ENCODE data around the gene RPGRIP1L.

Gene RPGRIP1L

DNA sequence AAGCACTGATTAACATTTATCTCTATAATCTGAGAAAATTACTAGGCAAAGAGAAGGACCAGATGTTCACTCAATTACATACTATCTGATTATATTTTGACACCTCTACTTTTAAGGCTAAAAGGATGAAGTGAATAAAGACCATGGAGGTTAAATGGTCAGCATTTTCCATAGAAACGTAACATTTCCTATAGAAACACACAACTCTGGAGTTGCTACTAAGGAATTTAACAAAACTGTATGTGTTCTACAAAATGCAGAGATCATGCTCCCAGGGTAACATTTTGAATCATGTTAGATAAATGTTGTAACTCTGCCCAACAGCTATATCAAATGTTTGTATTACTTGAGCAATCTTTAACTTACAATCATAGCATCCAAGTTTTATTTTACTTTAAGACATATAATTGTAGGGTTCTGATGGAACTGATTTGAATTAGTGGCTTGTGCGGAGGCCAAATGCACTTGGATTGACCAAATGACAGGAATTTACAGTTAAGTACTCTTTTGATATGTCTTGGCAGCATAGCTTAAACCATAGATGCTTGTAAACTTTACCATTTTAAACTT, 97.7 kb downstream of the RPGRIP1L start:
- Mint-ChIP-seq H3K27me3 (no peaks in the 10 kb centered on the region), H3K4me3 (no peak overlapping the region), H3K4me1 (no peaks in the 10 kb centered on the region), H3K9me3 (no peaks in the 10 kb centered on the region), H3K27ac (no peak overlapping the region)
- DNase-seq (no peak), ATAC-seq (no peak)

DNA sequence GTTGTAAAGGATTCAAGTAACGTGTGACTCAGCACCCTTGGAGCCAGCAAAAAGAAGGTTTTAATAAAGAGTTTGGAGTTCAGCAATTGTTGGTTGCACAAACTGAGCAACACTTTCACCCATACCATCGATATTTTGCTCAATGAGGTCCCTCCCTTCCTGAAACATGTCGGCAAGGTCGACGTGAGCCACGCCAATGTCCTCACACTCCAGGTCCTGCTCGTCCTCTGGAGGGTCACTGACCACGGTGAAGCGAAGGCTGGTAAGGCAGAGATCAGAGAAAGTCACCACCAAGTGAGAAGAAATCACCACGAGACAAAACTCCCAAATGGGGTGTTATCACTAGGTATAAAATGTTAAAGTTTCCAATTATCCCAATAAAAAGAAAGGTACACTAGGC, 98.3 kb downstream of the RPGRIP1L start:
- Mint-ChIP-seq H3K4me3 (no peak overlapping the region), H3K27me3 (no peaks in the 10 kb centered on the region), H3K27ac (no peak overlapping the region), H3K4me1 (no peaks in the 10 kb centered on the region), H3K9me3 (no peaks in the 10 kb centered on the region)
- no peak for DNase-seq
- ATAC-seq: no peak

- DNase-seq (no peak), ATAC-seq (no peak)
- H3K4me3 Mint-ChIP-seq: no peak overlapping the region
- no peaks in the 10 kb centered on the region for H3K9me3 Mint-ChIP-seq
- H3K4me1 Mint-ChIP-seq: no peaks in the 10 kb centered on the region
- no peak overlapping the region for H3K27ac Mint-ChIP-seq
- no peaks in the 10 kb centered on the region for H3K27me3 Mint-ChIP-seq
These were observed 101.7 kb downstream of the RPGRIP1L start for GRCh38 chr16:53601961-53602360.

GRCh38 chr16:53600616-53601015, 103.0 kb downstream of the RPGRIP1L start:
- H3K4me3 Mint-ChIP-seq: no peak overlapping the region
- ATAC-seq: no peak
- H3K9me3 Mint-ChIP-seq: peaks cover 0 to 13% of the 10 kb centered on the region in 2 donors
- no peak overlapping the region for H3K27ac Mint-ChIP-seq
- no peak for DNase-seq
- H3K4me1 Mint-ChIP-seq: no peaks in the 10 kb centered on the region
- no peaks in the 10 kb centered on the region for H3K27me3 Mint-ChIP-seq

- Mint-ChIP-seq H3K9me3 (peaks cover 4 to 18% of the 10 kb centered on the region in 2 donors), H3K4me3 (no peak overlapping the region), H3K27me3 (no peaks in the 10 kb centered on the region), H3K4me1 (no peaks in the 10 kb centered on the region), H3K27ac (no peak overlapping the region)
- no peak for ATAC-seq
- no peak for DNase-seq
These were observed 103.5 kb downstream of the RPGRIP1L start for GRCh38 chr16:53600126-53600525.

DNA sequence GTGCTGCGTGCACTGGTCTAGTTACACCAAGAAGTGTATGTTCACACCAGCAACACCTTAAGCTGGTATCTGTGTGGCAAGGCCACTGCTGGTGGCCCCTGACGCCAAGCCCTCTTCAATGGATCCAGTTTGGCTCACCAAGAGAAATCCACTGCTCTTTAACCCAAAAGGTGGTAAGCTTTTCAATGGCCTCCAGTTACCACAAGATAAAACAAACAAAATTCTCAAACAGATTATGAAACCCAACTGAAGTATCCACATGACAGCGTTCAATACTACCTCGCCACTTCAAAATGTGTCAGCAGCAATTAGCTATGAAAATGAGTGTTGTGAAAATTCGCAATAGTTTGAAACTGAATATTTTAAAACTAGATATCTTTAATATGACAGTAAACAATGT, 104.1 kb downstream of the RPGRIP1L start:
- Mint-ChIP-seq H3K4me1 (no peaks in the 10 kb centered on the region), H3K9me3 (peaks cover 10 to 23% of the 10 kb centered on the region in 2 donors), H3K4me3 (no peak overlapping the region), H3K27ac (no peak overlapping the region), H3K27me3 (no peaks in the 10 kb centered on the region)
- DNase-seq (no peak), ATAC-seq (no peak)

DNA sequence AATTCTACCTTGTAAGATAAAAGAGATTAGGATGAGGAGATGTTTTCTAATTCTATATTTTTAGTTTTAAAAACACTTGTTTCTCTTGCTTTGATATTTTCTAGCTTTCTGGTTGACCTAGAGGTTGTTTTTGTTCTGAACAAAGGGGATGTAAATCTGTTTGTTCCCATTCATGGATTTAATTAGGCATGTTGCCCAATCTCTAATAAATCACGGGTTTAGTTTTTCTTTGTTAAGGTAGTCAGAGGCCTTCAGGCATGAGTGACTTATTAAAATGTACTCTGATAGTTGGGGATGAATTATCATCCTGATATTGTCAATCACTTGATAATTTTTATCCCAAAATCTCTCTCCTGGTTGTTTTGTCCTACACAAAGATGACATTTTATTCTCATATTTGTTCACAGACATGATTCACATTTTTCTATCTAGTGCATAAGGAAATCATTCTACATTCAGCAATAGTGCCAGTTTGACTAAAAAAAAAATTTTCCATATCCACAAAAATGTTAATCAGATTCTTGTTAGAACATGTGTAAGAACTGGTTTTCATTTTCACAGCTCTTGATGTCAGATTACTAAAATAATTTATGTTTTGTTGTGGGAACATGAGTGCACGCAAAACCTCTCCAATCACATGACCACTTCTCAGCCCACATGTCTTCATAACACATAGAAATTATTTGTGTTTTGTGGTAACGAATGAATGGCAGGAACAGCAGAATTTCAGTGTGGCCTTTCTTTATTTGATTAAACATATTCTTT, 105.0 kb downstream of the RPGRIP1L start:
- peak overlapping the region in 1 of 2 donors; percentile 20 for H3K27ac Mint-ChIP-seq
- DNase-seq (no peak), ATAC-seq (no peak)
- no peaks in the 10 kb centered on the region for H3K4me1 Mint-ChIP-seq
- no peaks in the 10 kb centered on the region for H3K27me3 Mint-ChIP-seq
- no peak overlapping the region for H3K4me3 Mint-ChIP-seq
- H3K9me3 Mint-ChIP-seq: peaks cover 12 to 29% of the 10 kb centered on the region in 2 donors

DNA sequence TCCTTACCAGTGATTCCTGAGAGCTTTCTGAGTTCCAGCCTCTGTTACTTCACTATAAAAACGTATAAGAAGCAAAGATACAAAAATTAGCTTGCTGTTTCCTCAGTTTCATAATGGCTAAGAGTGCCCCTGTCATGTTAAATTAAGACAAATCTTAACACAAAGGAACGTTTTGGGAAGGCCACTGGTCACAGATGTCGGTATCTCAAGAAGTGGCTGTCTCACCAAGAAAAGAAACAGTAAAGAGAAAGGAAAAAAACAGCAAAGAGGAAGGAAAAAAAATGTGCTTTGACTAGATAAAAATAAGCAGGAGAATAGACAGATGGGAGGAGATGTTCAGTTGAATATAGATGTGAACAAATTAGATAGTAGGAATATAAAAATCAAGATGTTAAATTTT, 105.9 kb downstream of the RPGRIP1L start:
- ATAC-seq: no peak
- H3K4me3 Mint-ChIP-seq: no peak overlapping the region
- H3K27me3 Mint-ChIP-seq: no peaks in the 10 kb centered on the region

GRCh38 chr16:53588081-53588648, 115.5 kb downstream of the RPGRIP1L start:
- H3K4me1 Mint-ChIP-seq: no peaks in the 10 kb centered on the region
- H3K4me3 Mint-ChIP-seq: no peak overlapping the region
- H3K27ac Mint-ChIP-seq: no peak overlapping the region
- ATAC-seq: no peak
- H3K27me3 Mint-ChIP-seq: no peaks in the 10 kb centered on the region
- H3K9me3 Mint-ChIP-seq: peaks cover 0 to 10% of the 10 kb centered on the region in 2 donors
- DNase-seq: no peak

More for the DNA sequence above, 105.9 kb downstream of the RPGRIP1L start:
- no peak for DNase-seq
- Mint-ChIP-seq H3K9me3 (peaks cover 12 to 29% of the 10 kb centered on the region in 2 donors), H3K4me1 (no peaks in the 10 kb centered on the region), H3K27ac (no peak overlapping the region)

DNA sequence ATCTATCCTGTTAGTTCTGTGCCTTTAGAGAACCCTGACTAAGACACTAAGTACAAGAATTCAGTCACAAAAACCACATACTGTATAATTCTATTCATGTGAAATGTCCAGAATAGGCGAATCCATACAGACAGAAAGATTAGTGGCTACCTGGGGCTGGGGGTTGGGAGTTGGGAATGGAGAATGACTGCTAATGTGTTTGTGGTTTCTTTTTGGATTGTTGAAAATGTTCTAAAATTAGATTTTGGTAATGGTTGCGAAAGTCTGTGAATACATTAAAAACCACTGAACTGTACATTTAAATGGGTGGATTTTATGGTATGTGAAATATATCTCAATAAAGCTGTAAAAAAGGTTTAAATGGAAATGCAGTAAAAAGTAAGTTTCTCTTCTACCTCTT, 120.3 kb downstream of the RPGRIP1L start:
- Mint-ChIP-seq H3K4me3 (no peak overlapping the region), H3K4me1 (no peaks in the 10 kb centered on the region), H3K27me3 (no peaks in the 10 kb centered on the region), H3K9me3 (no peaks in the 10 kb centered on the region), H3K27ac (no peak overlapping the region)
- DNase-seq: no peak
- no peak for ATAC-seq

DNA sequence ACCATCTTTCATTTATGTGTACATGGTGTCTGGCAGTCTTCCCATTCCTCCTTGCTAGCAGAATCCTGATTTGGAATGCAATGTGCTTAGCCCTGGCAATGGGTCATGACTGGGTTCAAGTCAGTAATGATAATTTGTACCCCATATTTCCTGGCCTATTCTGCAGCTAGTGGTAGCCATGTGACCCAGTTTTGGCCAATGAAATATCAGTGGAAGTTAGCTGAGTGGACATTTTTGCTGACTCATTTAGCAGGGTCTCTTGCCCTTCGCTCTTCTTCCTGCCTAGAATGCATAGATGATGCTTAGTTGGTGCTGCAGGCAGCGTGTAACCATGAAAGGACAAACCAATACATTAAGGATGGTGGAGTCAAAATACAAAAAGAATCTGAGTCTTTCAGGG, 121.9 kb downstream of the RPGRIP1L start:
- Mint-ChIP-seq H3K4me1 (no peaks in the 10 kb centered on the region), H3K27me3 (no peaks in the 10 kb centered on the region), H3K9me3 (no peaks in the 10 kb centered on the region)

DNA sequence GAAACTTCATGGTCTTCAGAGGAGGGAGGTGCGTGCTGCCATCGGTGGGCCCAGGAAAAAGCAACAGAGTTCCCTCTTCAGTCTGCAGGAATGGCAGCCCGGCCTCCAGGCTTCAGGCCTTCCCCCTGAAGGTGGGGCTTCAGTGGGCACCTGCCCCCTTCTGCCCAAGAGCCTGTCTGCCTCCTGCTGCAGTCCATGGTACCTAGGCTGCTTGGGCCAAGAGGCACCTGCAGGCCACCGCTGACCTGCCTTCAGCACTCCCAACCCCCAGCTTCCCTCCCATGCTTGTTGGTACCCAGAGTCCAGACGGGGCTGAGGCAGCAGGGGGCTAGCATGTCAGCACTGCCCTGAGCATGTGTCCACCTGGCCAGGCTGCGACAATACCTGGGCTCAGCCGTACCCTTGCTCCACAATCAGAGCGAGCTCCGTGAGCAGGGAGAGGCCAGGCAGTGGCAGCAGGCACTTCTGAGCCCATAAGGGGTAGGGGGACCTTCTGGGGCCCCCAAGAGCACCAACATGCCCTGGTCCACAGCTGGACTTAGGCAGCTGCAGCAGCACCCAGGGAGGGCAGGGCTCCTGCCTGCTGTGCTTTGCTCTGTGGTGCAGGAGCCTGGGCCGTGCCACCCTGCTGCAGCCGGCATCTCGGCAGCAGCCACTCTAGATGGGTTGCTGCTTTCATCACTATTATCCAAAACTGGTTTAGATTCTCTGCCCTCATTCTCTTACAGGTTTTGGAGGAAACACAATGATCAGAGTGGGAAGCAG, 123.4 kb downstream of the RPGRIP1L start:
- no peak for ATAC-seq
- Mint-ChIP-seq H3K27me3 (no peaks in the 10 kb centered on the region), H3K9me3 (no peaks in the 10 kb centered on the region), H3K4me1 (no peaks in the 10 kb centered on the region), H3K4me3 (no peak overlapping the region), H3K27ac (no peak overlapping the region)
- DNase-seq: no peak

More for the DNA sequence above, 121.9 kb downstream of the RPGRIP1L start:
- ATAC-seq (no peak), DNase-seq (no peak)
- Mint-ChIP-seq H3K4me3 (no peak overlapping the region), H3K27ac (peak overlapping the region in 1 of 2 donors; percentile 19)

DNA sequence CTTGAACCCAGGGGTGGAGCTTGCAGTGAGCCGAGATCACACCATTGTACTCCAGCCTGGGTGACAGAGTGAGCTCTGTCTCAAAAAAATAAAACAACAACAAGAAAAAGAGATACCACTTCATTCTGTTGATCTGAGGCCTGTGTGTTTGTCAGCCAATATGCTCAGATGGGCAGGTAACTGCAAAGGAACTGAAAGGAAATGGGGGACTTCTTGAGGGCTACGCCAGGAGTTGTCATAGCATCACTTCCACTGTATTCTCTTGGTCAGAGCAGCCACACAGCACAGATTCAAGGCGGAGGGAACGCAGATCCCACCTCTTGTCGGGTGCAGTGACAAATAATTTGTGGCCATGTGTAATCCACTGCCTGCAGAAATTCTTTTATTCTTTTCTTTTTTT, 126.8 kb downstream of the RPGRIP1L start:
- H3K27ac Mint-ChIP-seq: no peak overlapping the region
- ATAC-seq: no peak

DNA sequence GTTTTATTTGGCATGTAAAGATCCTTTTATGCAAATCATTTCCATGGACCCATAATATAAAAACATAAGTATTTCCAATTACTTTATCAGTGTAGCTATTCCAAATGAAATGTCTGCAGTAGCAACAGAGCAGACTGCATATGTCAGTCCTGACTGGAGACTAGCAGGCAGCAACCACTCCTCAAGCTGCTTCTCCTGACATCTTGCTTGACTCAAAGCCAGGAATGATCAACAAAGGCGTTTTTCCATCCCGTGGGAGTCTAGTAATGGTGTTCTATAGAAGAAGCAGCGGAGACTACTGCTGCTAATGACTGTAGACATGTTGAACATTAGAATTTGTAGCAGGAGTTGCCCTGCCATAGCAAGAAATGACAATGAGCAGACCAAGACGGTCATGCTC, 127.4 kb downstream of the RPGRIP1L start:
- ATAC-seq (no peak), DNase-seq (no peak)
- Mint-ChIP-seq H3K4me3 (no peak overlapping the region), H3K27me3 (no peaks in the 10 kb centered on the region), H3K27ac (no peak overlapping the region), H3K9me3 (peaks cover 13 to 23% of the 10 kb centered on the region in 2 donors), H3K4me1 (no peaks in the 10 kb centered on the region)

More for the DNA sequence above, 126.8 kb downstream of the RPGRIP1L start:
- Mint-ChIP-seq H3K27me3 (no peaks in the 10 kb centered on the region), H3K9me3 (peaks cover 6 to 16% of the 10 kb centered on the region in 2 donors), H3K4me3 (no peak overlapping the region), H3K4me1 (no peaks in the 10 kb centered on the region)
- DNase-seq: no peak

GRCh38 chr16:53571763-53572162, 131.9 kb downstream of the RPGRIP1L start:
- Mint-ChIP-seq H3K4me3 (no peak overlapping the region), H3K9me3 (peaks cover 19 to 38% of the 10 kb centered on the region in 2 donors), H3K4me1 (no peaks in the 10 kb centered on the region), H3K27ac (no peak overlapping the region), H3K27me3 (peaks cover 13% of the 10 kb centered on the region)
- ATAC-seq (no peak), DNase-seq (no peak)

Data from stimulated activated naive CD8-positive, alpha-beta T cell treated with anti-CD3 and anti-CD28 coated beads, Interleukin-15, amount 100 ng/mL, for 72 hours (primary cell).